Hematopoietic multipotent progenitor cell treated with erythropoietin and hydrocortisone succinate and interleukin-3 and kit ligand, for 17 days (in vitro differentiated cells): Measurements from ENCODE around the gene CDH9.
"Not testable (repeated sequence)": the region's sequence is repeated elsewhere in the genome, so short reads cannot be mapped to it uniquely, and the experiment has no call there.

Experiments used
- DNase-seq: peaks from one replicate; pipeline ENCODE4 v3.0.0-alpha.2; 2015; ENCODE audit warnings: low spot score

Gene CDH9

GRCh38 chr5:26955161-26955560 lies 83.2 kb downstream of the CDH9 start:
- DNase-seq = no peak

DNA sequence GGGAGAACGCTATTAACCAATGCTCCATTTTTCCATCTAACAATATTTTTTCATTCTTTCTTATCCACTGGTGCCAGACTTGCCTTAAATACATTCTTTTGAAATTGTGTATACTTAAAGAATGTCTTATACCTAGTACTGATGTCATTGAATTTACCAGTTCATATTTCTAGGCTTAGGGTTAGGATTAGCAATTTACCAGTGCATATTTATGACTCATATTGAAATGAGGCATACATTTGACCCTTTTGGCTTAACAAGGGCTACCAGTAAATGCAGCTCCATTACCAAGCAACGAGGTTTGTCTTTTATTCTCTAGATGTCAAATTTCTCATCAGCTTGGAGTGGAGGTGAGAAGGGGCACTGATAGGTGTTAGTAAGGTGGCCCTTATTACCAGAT lies 89.5 kb downstream of the CDH9 start:
- no peak for DNase-seq

GRCh38 chr5:26945901-26946300 lies 92.5 kb downstream of the CDH9 start:
- DNase-seq = no peak

GRCh38 chr5:26942481-26942880 lies 95.9 kb downstream of the CDH9 start:
- no peak for DNase-seq

- DNase-seq = no peak
These were observed 97.4 kb downstream of the CDH9 start for GRCh38 chr5:26940994-26941393.

GRCh38 chr5:26932238-26932637 lies 106.1 kb downstream of the CDH9 start:
- no peak for DNase-seq

DNA sequence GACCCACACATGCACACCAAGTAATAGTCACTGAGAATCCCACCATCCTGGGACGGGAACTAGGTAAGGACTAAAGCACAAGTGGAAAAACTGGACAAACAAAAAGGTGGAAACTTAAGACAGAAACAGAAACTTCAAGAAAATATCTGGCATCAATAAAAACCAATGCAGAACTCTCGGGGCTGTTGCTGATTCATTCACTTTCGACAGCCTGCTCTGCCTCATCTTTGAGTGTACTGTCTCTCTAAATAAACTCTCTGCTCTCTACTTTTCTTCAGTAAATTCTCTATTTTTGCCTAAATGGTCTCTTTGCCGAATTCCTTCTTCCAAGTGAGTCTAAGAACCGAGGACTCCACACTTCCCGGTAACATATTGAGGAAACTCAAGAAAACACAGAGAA lies 116.9 kb downstream of the CDH9 start:
- no peak for DNase-seq

DNA sequence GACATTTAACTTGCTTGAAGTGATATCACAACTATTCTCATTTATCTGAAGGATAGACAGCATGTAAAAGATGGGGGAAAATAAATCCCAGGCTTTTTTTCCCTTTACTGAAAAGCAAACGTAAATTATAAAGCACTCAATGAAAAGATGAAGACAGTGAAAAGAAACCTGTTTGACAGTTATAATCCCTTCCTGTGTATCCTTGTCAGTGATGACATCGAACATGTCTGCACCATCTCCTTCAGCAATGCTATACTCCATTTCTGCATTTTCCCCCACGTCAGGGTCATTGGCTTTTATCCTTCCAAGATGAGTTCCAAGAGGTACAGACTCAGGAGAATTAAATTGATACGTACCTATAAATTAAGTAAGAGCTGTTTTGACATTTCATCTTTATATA lies 134.9 kb downstream of the CDH9 start:
- DNase-seq = no peak

- no peak for DNase-seq
These were observed 143.6 kb downstream of the CDH9 start for GRCh38 chr5:26894719-26895263.

DNA sequence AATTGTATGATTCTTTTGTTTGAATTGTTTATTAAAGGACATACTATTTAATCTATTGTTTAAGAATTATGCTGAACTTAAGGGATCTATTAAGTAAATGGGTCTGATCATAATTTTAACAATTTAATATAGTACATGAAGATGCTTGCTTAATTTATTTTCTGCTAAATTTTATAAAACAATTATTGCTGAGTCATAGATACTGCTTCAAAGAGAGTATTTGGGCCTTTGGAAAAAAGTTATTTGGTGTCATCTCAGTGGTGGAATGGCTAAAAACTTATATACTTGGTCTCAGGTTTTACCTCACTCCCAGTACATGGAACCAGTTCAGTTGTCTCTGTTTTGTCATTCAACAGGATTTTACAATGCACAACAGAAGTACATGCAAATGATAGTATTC lies 145.3 kb downstream of the CDH9 start:
- no peak for DNase-seq

DNA sequence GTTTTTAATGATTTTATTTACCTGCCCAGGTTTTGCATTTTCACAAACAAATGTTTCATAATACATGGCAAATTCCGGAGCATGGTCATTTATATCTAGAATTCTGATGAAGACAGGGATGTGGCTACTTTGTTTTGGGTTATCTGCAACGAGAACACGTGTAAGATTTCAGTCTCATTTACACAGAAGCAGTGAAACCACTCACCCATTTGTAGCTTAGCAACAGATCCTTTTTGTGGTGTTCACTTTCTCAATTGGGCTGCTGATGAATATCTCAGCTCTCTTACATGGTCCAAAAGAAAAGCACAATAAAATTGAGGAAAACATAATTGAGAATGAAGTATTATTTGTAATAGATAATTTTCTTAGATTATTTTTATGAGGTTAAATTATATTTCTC lies 148.6 kb downstream of the CDH9 start:
- no peak for DNase-seq

DNA sequence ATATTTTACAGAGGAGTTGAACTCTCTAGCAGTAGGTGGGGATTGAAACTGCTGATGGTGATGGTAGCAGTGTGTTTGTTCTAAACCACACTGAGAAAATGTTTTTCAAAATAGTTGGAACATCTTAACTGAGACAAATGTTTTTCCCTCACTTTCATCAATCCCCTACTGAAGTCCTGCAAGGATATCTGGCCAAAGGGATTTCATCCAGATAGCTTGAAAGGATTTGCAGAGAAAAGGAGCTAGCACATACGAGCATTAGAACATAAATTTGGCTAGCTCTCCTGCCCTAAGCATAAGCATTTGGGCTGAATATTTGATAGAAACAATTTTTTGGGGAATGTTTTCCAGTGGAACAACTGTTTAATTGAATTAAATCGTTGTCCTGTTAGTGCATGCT lies 153.9 kb downstream of the CDH9 start:
- DNase-seq = no peak

DNA sequence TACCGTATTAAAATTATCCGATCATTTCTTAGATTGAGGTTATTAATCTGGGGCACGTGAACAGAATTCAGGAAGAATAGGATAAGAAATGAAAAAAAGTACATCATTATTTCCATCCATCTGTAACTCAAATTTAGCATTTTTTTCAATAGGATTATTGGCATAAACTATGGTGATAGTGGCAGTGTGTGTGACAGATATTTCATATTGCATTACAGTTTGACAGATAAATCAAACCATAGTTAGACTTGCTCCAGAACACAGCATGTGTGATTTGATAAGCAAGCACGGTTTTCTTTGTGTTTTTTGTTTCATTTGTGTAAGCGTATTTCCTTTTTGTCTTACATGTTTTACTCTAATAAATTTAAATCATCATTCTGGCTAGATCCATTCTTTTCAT lies 155.0 kb downstream of the CDH9 start:
- DNase-seq = no peak

DNA sequence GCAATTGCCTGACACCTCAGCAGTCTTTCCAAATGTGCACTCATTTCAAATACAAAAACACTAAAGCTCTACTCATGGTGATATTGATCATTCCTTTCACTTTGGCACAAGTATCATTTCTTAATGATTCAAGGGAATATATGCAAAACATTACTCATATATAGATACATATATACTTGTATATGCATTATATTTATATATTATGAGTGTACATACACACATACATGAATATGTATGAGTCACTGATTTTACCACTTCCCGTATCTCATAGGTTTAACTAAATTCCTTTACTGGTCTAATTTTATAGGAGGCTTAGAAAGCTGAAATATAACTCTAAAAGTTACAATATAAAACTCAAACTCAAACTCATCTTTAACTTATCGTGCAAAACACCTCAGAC lies 156.5 kb downstream of the CDH9 start:
- no peak for DNase-seq

GRCh38 chr5:26877154-26877553 lies 161.2 kb downstream of the CDH9 start:
- no peak for DNase-seq

GRCh38 chr5:26872337-26872736 lies 166.0 kb downstream of the CDH9 start:
- DNase-seq = no peak

DNA sequence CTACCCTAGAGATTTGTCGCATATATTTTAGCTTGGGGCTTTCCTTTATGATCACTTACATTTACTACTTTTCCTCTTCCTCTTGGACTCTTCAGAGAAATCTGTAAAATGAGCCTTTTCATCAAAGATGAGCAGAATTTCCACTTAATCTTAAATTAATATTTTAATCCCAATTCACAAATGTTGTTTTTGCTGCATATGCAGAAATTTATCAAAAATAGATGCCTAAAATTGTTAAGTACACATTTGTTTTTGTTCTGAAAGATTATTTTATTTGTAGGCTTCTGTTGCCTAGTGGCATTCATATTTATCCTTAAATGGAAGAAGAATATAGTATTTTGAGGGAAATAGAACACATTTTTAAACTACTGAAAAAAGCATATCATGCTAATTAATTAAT lies 168.6 kb downstream of the CDH9 start:
- no peak for DNase-seq

- DNase-seq = no peak
These were observed 169.9 kb downstream of the CDH9 start for GRCh38 chr5:26868504-26868903.

DNA sequence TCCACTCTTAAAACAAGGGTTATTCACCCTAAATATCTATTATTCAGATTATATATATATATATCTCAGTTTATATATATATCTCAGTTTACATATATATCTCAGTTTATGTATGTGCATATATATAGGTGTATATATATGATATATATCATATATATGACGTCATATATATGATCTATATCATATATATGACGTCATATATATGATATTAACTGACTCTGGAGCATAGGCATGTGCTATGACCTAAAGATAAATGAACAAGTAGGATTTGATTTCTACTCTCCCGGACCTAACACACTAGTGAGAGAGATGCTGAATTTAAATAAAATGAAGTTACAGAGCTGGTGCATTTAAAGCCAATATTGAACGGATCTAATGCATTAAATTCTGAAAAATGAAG lies 174.3 kb downstream of the CDH9 start:
- DNase-seq = no peak

- no peak for DNase-seq
These were observed 182.1 kb downstream of the CDH9 start for GRCh38 chr5:26856238-26856637.

DNA sequence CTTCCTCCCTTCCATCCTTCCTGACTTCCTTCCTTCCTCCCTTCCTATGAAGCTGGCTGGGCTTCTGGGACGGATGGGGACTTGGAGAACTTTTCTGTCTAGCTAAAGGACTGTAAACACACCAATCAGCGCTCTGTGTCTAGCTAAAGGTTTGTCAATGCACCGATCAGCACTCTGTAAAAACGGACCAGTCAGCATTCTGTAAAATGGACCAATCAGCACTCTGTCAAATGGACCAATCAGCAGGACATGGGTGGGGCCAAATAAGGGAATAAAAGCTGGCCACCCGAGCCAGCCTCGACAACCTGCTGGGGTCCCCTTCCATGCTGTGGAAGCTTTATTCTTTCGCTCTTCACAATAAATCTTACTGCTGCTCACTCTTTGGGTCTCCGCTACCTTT lies 185.9 kb downstream of the CDH9 start:
- DNase-seq = not testable (repeated sequence)

- DNase-seq = no peak
These were observed 191.2 kb downstream of the CDH9 start for GRCh38 chr5:26847041-26847736.

GRCh38 chr5:26843677-26844076 lies 194.7 kb downstream of the CDH9 start:
- DNase-seq = no peak

GRCh38 chr5:26833596-26833995 lies 204.8 kb downstream of the CDH9 start:
- no peak for DNase-seq
